Uterus (tissue), 4 donors: ENCODE results near the gene COL4A6. TPM values are rescaled to one million over a fixed set of nuclear protein-coding genes. Genes with fewer than 3 reads are reported as not detected.
A peak's percentile ranks its signal among the peaks of the same experiment; 100 is the strongest.

ENCODE experiments used
- DNase-seq, 2 donors: peaks; one replicate each; pipeline ENCODE4 v3.0.0-alpha.2; 2019 to 2020
- H3K27ac ChIP-seq, 2 donors: fragments of 200-600 bp; sonication (generic); 1 replicate in 1 of 2; 2 replicates in 1 of 2; pipeline ENCODE4 v1.5.1; 2016 to 2018
- H3K27me3 ChIP-seq, 2 donors: fragments of 200-600 bp; sonication (generic); one replicate each; pipeline ENCODE4 v1.5.1; 2018 to 2019; ENCODE audit warnings: control low read depth in 1 of 2
- H3K36me3 ChIP-seq, 2 donors: fragments of 200-600 bp; sonication (generic); one replicate each; pipeline ENCODE4 v1.5.1; 2019; ENCODE audit warnings: control low read depth in 1 of 2
- H3K4me1 ChIP-seq, 2 donors: fragments of 200-600 bp; sonication (generic); one replicate each; pipeline ENCODE4 v1.5.1; 2018 to 2019; ENCODE audit warnings: control low read depth in 1 of 2
- H3K4me3 ChIP-seq, 2 donors: fragments of 200-600 bp; sonication (generic); 1 replicate in 1 of 2; 2 replicates in 1 of 2; pipeline ENCODE4 v1.5.1; 2018 to 2019; ENCODE audit warnings: mild to moderate bottlenecking in 1 of 2
- H3K9me3 ChIP-seq, 2 donors: fragments of 200-600 bp; sonication (generic); one replicate each; pipeline ENCODE4 v1.5.1; 2019; ENCODE audit warnings: control low read depth in 1 of 2
- CTCF ChIP-seq, 4 experiments: fragments of 200-600 bp in 2 of 4; fragments of 450-650 bp in 2 of 4; sonication (generic) in 2 of 4; IDR thresholded peaks; one replicate each; pipeline ENCODE4 v1.5.1; 2016 to 2019; ENCODE audit warnings: antibody characterized with exemption in 4 of 4, mild to moderate bottlenecking in 2 of 4, moderate library complexity in 1 of 4
- POLR2A ChIP-seq, 2 donors: fragments of 450-650 bp; IDR thresholded peaks; one replicate each; pipeline ENCODE4 v1.6.1; 2016; ENCODE audit warnings: antibody characterized with exemption in 2 of 2, mild to moderate bottlenecking in 1 of 2, moderate library complexity in 1 of 2
- intact Hi-C: fragments of 100-400 bp; cut with DNase I; formaldehyde crosslinking; loops from one replicate; pipeline ENCODE4 v1.15.1; 2023; ENCODE audit warnings: low total_unique reads
- total RNA-seq, 4 donors: library from RNA; depleted of rRNA in 3 of 4; stranded (reverse); fragments of >200 nt in 3 of 4; gene quantifications; one replicate each; pipeline versions ENCODE4 v1.1.0 to v1.2.4, GENCODE V29; 2014 to 2023
- donor health status: DM: yes; HTN: yes; CAD: no.

Gene COL4A6
- total RNA-seq, 4 donors from 2014 or later: 0.88 to 113 (median 42.9) TPM

DNA sequence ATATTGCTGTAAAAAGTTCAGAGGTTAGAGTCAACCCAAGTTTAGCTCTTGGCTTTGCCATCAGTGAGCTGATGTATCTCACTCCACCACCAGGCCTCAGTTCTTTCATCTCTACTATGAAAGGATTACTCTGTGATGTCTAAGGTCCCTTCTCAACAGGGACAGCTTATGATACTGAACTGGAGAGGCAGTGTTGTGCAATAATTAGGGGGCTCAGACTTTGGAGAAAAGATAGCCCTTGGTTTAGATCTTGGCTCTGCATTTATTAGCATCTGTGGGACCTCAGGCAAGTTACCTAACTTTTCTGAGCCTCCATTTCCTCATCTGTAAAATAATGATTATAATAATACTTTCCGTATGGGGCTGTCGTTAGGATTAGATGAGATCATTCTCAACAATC lies 89.0 kb downstream of the COL4A6 start:
- intact Hi-C loops: no loop called here

DNA sequence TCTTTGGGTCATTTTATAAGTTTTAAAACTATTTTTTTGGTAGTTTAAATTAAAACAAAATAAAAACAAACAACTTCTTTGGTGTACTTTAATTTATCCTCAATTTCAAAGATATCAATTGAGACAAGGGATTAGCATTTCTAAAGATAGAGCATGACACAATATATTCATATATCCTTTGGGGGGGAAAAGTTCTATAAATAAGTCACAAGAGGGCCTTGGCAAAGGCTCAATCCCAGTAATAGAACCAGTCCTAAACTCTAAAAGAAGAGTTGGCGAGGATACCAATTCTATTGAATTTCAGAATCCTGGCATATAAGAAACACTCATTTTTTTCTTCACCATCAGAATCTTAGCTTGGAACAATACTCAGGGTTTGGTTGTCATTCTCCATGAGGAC lies 89.7 kb downstream of the COL4A6 start:
- H3K27ac ChIP-seq: no peak overlapping the region
- H3K36me3 ChIP-seq: no peaks in the 10 kb centered on the region
- no peak overlapping the region for H3K4me3 ChIP-seq
- DNase-seq: no peak
- no peaks in the 10 kb centered on the region for H3K4me1 ChIP-seq
- no peak for TF ChIP-seq CTCF (IDR thresholded peaks at IDR 0.05)
- TF ChIP-seq POLR2A (IDR thresholded peaks at IDR 0.05): no peak
- intact Hi-C loops: no loop called here
- no peaks in the 10 kb centered on the region for H3K9me3 ChIP-seq
- no peaks in the 10 kb centered on the region for H3K27me3 ChIP-seq

More for the DNA sequence above, 89.0 kb downstream of the COL4A6 start:
- H3K4me3 ChIP-seq: no peak overlapping the region
- no peaks in the 10 kb centered on the region for H3K9me3 ChIP-seq
- H3K4me1 ChIP-seq: no peaks in the 10 kb centered on the region
- no peaks in the 10 kb centered on the region for H3K27me3 ChIP-seq
- no peak overlapping the region for H3K27ac ChIP-seq
- TF ChIP-seq CTCF (IDR thresholded peaks at IDR 0.05) (no peak), POLR2A (IDR thresholded peaks at IDR 0.05) (no peak)
- H3K36me3 ChIP-seq: no peaks in the 10 kb centered on the region
- DNase-seq: no peak

DNA sequence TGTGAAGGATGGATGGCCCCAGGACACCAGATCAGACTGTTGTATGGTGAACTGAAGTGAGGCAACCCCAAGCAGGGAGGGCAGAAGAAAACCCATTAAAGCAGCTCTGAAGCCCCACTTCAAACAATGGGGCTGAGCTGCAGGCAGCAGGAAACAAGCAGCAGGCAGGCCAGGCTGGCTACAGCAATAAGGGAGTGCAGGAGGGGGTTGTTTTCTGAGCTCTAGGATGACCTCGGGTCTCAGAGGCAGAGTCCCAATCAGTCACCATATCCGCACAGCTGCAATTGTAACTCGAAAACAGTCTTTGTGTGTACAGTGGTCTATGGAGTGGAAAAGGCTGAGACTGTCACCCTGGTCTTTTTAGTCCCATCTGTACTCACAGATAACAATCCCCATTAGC lies 90.4 kb downstream of the COL4A6 start:
- TF ChIP-seq CTCF (IDR thresholded peaks at IDR 0.05): no peak
- TF ChIP-seq POLR2A (IDR thresholded peaks at IDR 0.05): no peak
- Histone ChIP-seq H3K4me1 (no peaks in the 10 kb centered on the region), H3K4me3 (no peak overlapping the region), H3K9me3 (no peaks in the 10 kb centered on the region), H3K36me3 (no peaks in the 10 kb centered on the region), H3K27me3 (no peaks in the 10 kb centered on the region), H3K27ac (no peak overlapping the region)
- DNase-seq: no peak
- intact Hi-C loops: no loop called here

DNA sequence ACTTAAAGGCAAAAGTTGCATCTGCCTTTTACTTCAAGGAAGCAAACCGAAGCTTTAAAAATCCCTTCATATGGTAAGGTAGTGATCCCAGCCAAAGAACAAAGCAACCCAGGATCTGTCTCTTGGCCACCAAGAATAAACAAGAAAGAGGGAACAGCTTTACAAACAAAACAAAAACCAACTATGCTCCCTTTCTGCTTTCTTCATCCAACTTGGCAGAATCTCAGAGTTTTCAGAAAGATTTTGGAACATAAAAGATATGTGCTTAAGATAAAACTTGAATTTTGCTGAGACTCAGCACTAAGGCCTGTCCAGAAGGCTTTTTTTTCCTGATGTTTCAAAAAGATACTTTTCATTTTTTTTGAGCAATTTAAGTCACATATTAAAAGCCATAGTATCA lies 94.0 kb downstream of the COL4A6 start:
- H3K36me3 ChIP-seq: no peaks in the 10 kb centered on the region
- H3K4me1 ChIP-seq: no peaks in the 10 kb centered on the region
- H3K9me3 ChIP-seq: no peaks in the 10 kb centered on the region
- no peak for DNase-seq
- TF ChIP-seq CTCF (IDR thresholded peaks at IDR 0.05) (no peak), POLR2A (IDR thresholded peaks at IDR 0.05) (no peak)
- no peak overlapping the region for H3K4me3 ChIP-seq
- H3K27me3 ChIP-seq: no peaks in the 10 kb centered on the region
- intact Hi-C loops: no loop called here
- peak overlapping the region in 1 of 2 donors; percentile 19 for H3K27ac ChIP-seq

DNA sequence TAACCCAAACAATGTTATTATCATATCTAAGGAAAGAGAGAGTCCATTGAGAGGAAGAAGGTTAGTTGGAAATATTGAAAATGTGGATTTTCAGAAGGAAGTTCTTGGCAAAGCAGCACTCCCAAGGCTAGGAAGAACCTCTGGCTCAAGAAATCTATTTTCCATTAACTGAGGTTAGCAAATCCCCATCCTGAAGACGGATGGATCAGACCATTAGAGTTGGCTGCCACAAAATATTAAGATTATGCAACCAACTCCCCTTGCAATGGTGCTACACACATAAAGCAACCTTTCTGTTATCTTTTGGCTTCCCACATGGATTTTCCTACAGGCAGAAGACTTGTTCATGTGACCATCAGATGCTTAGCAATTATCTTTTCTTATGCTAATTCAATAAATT lies 96.3 kb downstream of the COL4A6 start:
- Histone ChIP-seq H3K4me3 (no peak overlapping the region), H3K27ac (no peak overlapping the region), H3K27me3 (no peaks in the 10 kb centered on the region), H3K4me1 (no peaks in the 10 kb centered on the region), H3K36me3 (no peaks in the 10 kb centered on the region), H3K9me3 (no peaks in the 10 kb centered on the region)
- TF ChIP-seq POLR2A (IDR thresholded peaks at IDR 0.05) (no peak), CTCF (IDR thresholded peaks at IDR 0.05) (no peak)
- DNase-seq: no peak
- intact Hi-C loops: no loop called here
